K562 (cell line): ENCODE results near the gene GADD45G. TPM values are rescaled to one million over a fixed set of nuclear protein-coding genes. Genes with fewer than 3 reads are reported as not detected.

Experiments
- ATAC-seq: fragments of 200-7000 bp; cut with Tn5 transposase; 3 replicates; pipeline ENCODE4 v1.9.1; 2020; ENCODE audit warnings: moderate library complexity
- Bru-seq: library from RNA; stranded (reverse); fragments of 400-500 nt; gene quantifications from one replicate; lab custom pipeline; 2021; lab: Mats Ljungman, UMichigan
- BruChase-seq, 2 experiments: library from RNA; stranded (reverse); fragments of 400-500 nt; gene quantifications; one replicate each; lab custom pipeline; 2021; lab: Mats Ljungman, UMichigan
- BruUV-seq: library from RNA; stranded (reverse); fragments of 400-500 nt; replicated peaks from 2 replicates; lab custom pipeline; 2021; lab: Mats Ljungman, UMichigan
- CTCF ChIA-PET: fragments of 300-600 bp; formaldehyde crosslinking; extraction: SDS; loops from one replicate; lab custom pipeline; 2021; ENCODE audit warnings: low intra/inter-chr PET ratio; lab: Yijun Ruan, JAX
- POLR2A ChIA-PET: fragments of 300-600, 350-650 bp; sonication (Branson Sonifier 250); formaldehyde crosslinking; extraction: SDS; loops from one replicate; lab custom pipeline; 2021; ENCODE audit warnings: antibody characterized with exemption, inconsistent platforms; lab: Yijun Ruan, JAX
- DNase-seq, 4 experiments: peaks; one replicate each; pipeline versions ENCODE4 v3.0.0 to v3.0.0-alpha.2; 2011 to 2018; ENCODE audit warnings: low spot score in 3 of 4, mixed read lengths in 3 of 4; ENCODE audit errors: extremely low read depth in 1 of 4
- FAIRE-seq: peaks from 2 replicates; lab custom pipeline; 2011; peaks lifted over from hg19 to GRCh38; lab: Jason Lieb, UNC
- H2AFZ ChIP-seq: 2 replicates; pipeline ENCODE4 v1.6.0; 2011; ENCODE audit warnings: low read depth, low read length, control low read depth, inconsistent platforms
- H3K27ac ChIP-seq: fragments of 200-600 bp; 3 replicates; pipeline ENCODE4 v1.8.0; 2011; ENCODE audit warnings: low read depth, mild to moderate bottlenecking, control low read depth, inconsistent platforms, low read length, moderate library complexity, mixed read lengths; ENCODE audit errors: extremely low read depth
- H3K27me3 ChIP-seq, 2 experiments: fragments of 300-600 bp in 1 of 2; 2 replicates in 1 of 2; 3 replicates in 1 of 2; pipeline versions ENCODE4 v1.6.0 to v1.8.0; 2011; ENCODE audit warnings: inconsistent platforms in 2 of 2, low read length in 2 of 2, mild to moderate bottlenecking in 1 of 2, mixed read lengths in 1 of 2, moderate library complexity in 1 of 2; ENCODE audit not compliant: control insufficient read depth in 2 of 2, insufficient read depth in 2 of 2
- H3K36me3 ChIP-seq: fragments of 300-600 bp; 3 replicates; pipeline ENCODE4 v1.8.0; 2011; ENCODE audit warnings: mild to moderate bottlenecking, low read length, inconsistent platforms; ENCODE audit not compliant: control insufficient read depth, insufficient read depth
- H3K4me1 ChIP-seq, 2 experiments: fragments of 200-600 bp in 1 of 2; replicated peaks in 1 of 2; 2 replicates in 1 of 2; 3 replicates in 1 of 2; pipeline versions ENCODE4 v1.5.1 to v1.8.0; 2011; ENCODE audit warnings: inconsistent platforms in 2 of 2, low read length in 2 of 2, mild to moderate bottlenecking in 1 of 2, mixed read lengths in 1 of 2, moderate library complexity in 1 of 2; ENCODE audit not compliant: control insufficient read depth in 2 of 2, insufficient read depth in 2 of 2
- H3K4me2 ChIP-seq: 2 replicates; pipeline ENCODE4 v1.6.1; 2011; ENCODE audit warnings: low read length, control low read depth, inconsistent platforms, mixed read lengths; ENCODE audit not compliant: insufficient read depth
- H3K4me3 ChIP-seq: fragments of 200-600 bp; sonication (generic), shearing (Covaris generic); 2 replicates; pipeline ENCODE4 v1.5.1; 2016; ENCODE audit warnings: control low read depth, inconsistent platforms
- H3K79me2 ChIP-seq: fragments of 200-600 bp; 3 replicates; pipeline ENCODE4 v1.8.0; 2011; ENCODE audit warnings: low read length, inconsistent platforms; ENCODE audit not compliant: control insufficient read depth, insufficient read depth
- H3K9ac ChIP-seq, 2 experiments: 2 replicates each; pipeline versions ENCODE4 v1.6.0 to v1.6.1; 2011; ENCODE audit warnings: low read depth in 2 of 2, low read length in 2 of 2, control low read depth in 1 of 2, inconsistent platforms in 1 of 2, mild to moderate bottlenecking in 1 of 2, mixed read lengths in 1 of 2; ENCODE audit not compliant: insufficient read depth in 1 of 2
- H3K9me1 ChIP-seq: one replicate; pipeline ENCODE4 v1.6.0; 2011; ENCODE audit warnings: inconsistent platforms, mild to moderate bottlenecking, low read length, moderate library complexity; ENCODE audit not compliant: control insufficient read depth, insufficient read depth
- H3K9me3 ChIP-seq: replicated peaks from 2 replicates; pipeline ENCODE4 v1.5.1; 2011; ENCODE audit warnings: low read depth, low read length, inconsistent platforms; ENCODE audit not compliant: control insufficient read depth, insufficient read depth
- H4K20me1 ChIP-seq: replicated peaks from 2 replicates; pipeline ENCODE4 v1.6.1; 2011; ENCODE audit warnings: low read length, inconsistent platforms, mixed read lengths; ENCODE audit not compliant: control insufficient read depth, insufficient read depth
- CTBP1 ChIP-seq: fragments of 450-650 bp; IDR thresholded peaks from 2 replicates; pipeline ENCODE4 v1.6.1; 2016; ENCODE audit warnings: borderline replicate concordance
- GTF2A2 ChIP-seq: IDR thresholded peaks from 2 replicates; pipeline ENCODE4 v1.6.1; 2016; ENCODE audit warnings: mild to moderate bottlenecking, missing genetic modification characterization, missing compliant biosample characterization
- POLR2G ChIP-seq: fragments of 200-400 bp; formaldehyde crosslinking; IDR thresholded peaks from 2 replicates; pipeline ENCODE4 v1.6.1; 2017; ENCODE audit warnings: low read depth, mild to moderate bottlenecking, antibody characterized with exemption, low read length, moderate library complexity
- RFX5 ChIP-seq: IDR thresholded peaks from 2 replicates; pipeline ENCODE4 v1.6.1; 2011; ENCODE audit warnings: low read depth, mild to moderate bottlenecking, improper control_type of control experiment, low read length
- RHOXF2B ChIP-seq: fragments of 250-450 bp; sonication (Bioruptor Pico); conservative IDR thresholded peaks from 2 replicates; pipeline ENCODE4 v1.5.1; 2021
- SOX6 ChIP-seq: fragments of 450-650 bp; IDR thresholded peaks from 2 replicates; pipeline ENCODE4 v1.6.1; 2014; ENCODE audit warnings: mild to moderate bottlenecking
- TBP ChIP-seq: optimal IDR thresholded peaks from 2 replicates; pipeline ENCODE3; 2011; ENCODE audit warnings: low read depth, low read length, improper control_type of control experiment
- USF1 ChIP-seq: sonication (generic); formaldehyde crosslinking; IDR thresholded peaks from 2 replicates; pipeline ENCODE4 v1.9.0; 2022; ENCODE audit warnings: mild to moderate bottlenecking, missing genetic modification reagents
- ZBTB11 ChIP-seq, 3 experiments: fragments of 200-800 bp in 1 of 3; fragments of 250-450 bp in 1 of 3; fragments of 450-650 bp in 1 of 3; sonication (Bioruptor Pico) in 1 of 3; sonication (Bioruptor generic) in 1 of 3; formaldehyde crosslinking in 1 of 3; IDR thresholded peaks; 2 replicates each; pipeline versions ENCODE4 v1.6.1 to v1.8.0; 2016 to 2022; ENCODE audit warnings: mild to moderate bottlenecking in 2 of 3, missing genetic modification characterization in 2 of 3, missing compliant biosample characterization in 1 of 3, moderate library complexity in 1 of 3
- whole genome bisulfite sequencing: fragments of 100-300 bp; shearing (Covaris generic); methylation state at CpG from one replicate; pipeline ENCODE4 v1.1.6; 2016; ENCODE audit warnings: low coverage, mixed read lengths; ENCODE audit not compliant: insufficient coverage; ENCODE audit errors: missing lambda C conversion rate; 5-methylcytosine and 5-hydroxymethylcytosine counted together
- in situ Hi-C: fragments of 300-500 bp; cut with MboI; formaldehyde crosslinking; loops from 4 replicates; pipeline ENCODE4 v1.15.0; 2018; ENCODE audit warnings: inconsistent platforms, mixed read lengths
- intact Hi-C: fragments of 100-400 bp; cut with micrococcal nuclease; formaldehyde crosslinking; loops from 2 replicates; pipeline ENCODE4 v1.14.2; 2022
- long read RNA-seq, 3 experiments: library from polyadenylated mRNA in 2 of 3; library from RNA in 1 of 3; unstranded in 2 of 3; stranded (forward) in 1 of 3; transcript quantifications; one replicate each; pipeline ENCODE4 v2.0.0, GENCODE V29; 2019 to 2022
- polyA minus RNA-seq, 3 experiments: library from RNA; depleted of rRNA, polyadenylated mRNA; stranded (reverse); fragments of >200 nt; gene quantifications; 2 replicates each; pipeline ENCODE4 v1.2.3, GENCODE V29; 2011
- polyA plus RNA-seq, 8 experiments: library from polyadenylated mRNA; depleted of rRNA in 4 of 8; stranded (reverse) in 5 of 8; unstranded in 3 of 8; fragments of >200 nt; fragmentation: Nextera tagmentation in 2 of 8; fragmentation: Illumina TruSeq in 1 of 8; extraction: Ambion mirVana in 2 of 8; extraction: Trizol in 1 of 8; gene quantifications; 2 replicates each; pipeline versions ENCODE4 v1.2.1 to v1.2.3, GENCODE V29; 2011 to 2014; ENCODE audit warnings: inconsistent platforms in 1 of 8, missing spikeins in 1 of 8
- total RNA-seq, 7 experiments: library from RNA; depleted of rRNA in 6 of 7; stranded (reverse); fragments of >200 nt in 6 of 7; fragmentation: Illumina TruSeq in 2 of 7; extraction: Trizol in 2 of 7; gene quantifications; 2 replicates each; pipeline versions ENCODE4 v1.2.1 to v1.2.3, GENCODE V29; 2011 to 2021; ENCODE audit warnings: low replicate concordance in 1 of 7
- TF ChIP-seq, protein P1 (sequence below): sonication (generic); formaldehyde crosslinking; IDR thresholded peaks from 2 replicates; pipeline ENCODE4 v1.8.0; 2022; ENCODE audit warnings: missing genetic modification reagents, mild to moderate bottlenecking, moderate library complexity, borderline replicate concordance

The GADD45G gene, protein sequence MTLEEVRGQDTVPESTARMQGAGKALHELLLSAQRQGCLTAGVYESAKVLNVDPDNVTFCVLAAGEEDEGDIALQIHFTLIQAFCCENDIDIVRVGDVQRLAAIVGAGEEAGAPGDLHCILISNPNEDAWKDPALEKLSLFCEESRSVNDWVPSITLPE
- total RNA-seq (2011; cell fraction: chromatin; rRNA removed; ENCODE audit: low replicate concordance): not detected in 2 replicates
- total RNA-seq (2011; cell fraction: nucleolus; rRNA removed): 0.39 TPM in 1 of 2 replicates, not detected in the other
- total RNA-seq (2011; cell fraction: nucleoplasm; rRNA removed): not detected in 2 replicates
- total RNA-seq (2014; rRNA removed): 0.33 TPM in 1 of 2 replicates, not detected in the other
- not detected in 2 replicates for total RNA-seq (2014; rRNA removed; fragmentation: Illumina TruSeq; extraction: Trizol)
- not detected in 2 replicates for total RNA-seq (2015; rRNA removed; fragmentation: Illumina TruSeq; extraction: Trizol)
- 0.20 TPM in 1 of 2 replicates, not detected in the other for total RNA-seq (2021)
- 0.12 TPM in 1 of 2 replicates, not detected in the other for polyA plus RNA-seq (2011; rRNA removed)
- polyA plus RNA-seq (2011; cell fraction: cytosol; rRNA removed): not detected in 2 replicates
- polyA plus RNA-seq (2011; cell fraction: nucleus; rRNA removed): 0.11 TPM in 1 of 2 replicates, not detected in the other
- polyA plus RNA-seq (2012): 0.08 and 0.82 TPM in 2 replicates
- polyA plus RNA-seq (2014; fragmentation: Illumina TruSeq; extraction: Trizol): not detected in 2 replicates
- not detected for polyA plus RNA-seq (2014; fragmentation: Nextera tagmentation; extraction: Ambion mirVana)
- polyA plus RNA-seq (2014; rRNA removed): 0.34 TPM in 1 of 2 replicates, not detected in the other
- polyA minus RNA-seq (2011; rRNA and poly(A)+ RNA removed): not detected in 2 replicates
- polyA minus RNA-seq (2011; cell fraction: cytosol; rRNA and poly(A)+ RNA removed): not detected in 2 replicates
- polyA minus RNA-seq (2011; cell fraction: nucleus; rRNA and poly(A)+ RNA removed): not detected in 2 replicates
- Bru-seq, nascent RNA: percentile 35 among the genes with signal in this experiment
- BruChase-seq, experiment 1, labeled RNA remaining after a 2-hour chase: percentile 33 among the genes with signal in this experiment
- percentile 34 among the genes with signal in this experiment for BruChase-seq, experiment 2, labeled RNA remaining after a 6-hour chase
- long read RNA-seq, experiment 1: 0 reads
- long read RNA-seq, experiment 2: 0 reads
- long read RNA-seq, experiment 3: 0 reads

- no peaks in the 10 kb centered on the region for H3K9me3 ChIP-seq
- no peaks in the 10 kb centered on the region for H3K79me2 ChIP-seq
- in situ Hi-C loops (loop anchor here (5.0 kb wide), 1 partner anchor 497 kb away; no protein-coding TSS in a partner anchor), intact Hi-C loops (loop anchor here (10.0 kb wide), 2 partner anchors 60 to 130 kb away; no protein-coding TSS in a partner anchor)
- DNase-seq (peak; percentile 52 to 70 (median 62)), ATAC-seq (peak; percentile 66), FAIRE-seq (no peak)
- no peaks in the 10 kb centered on the region for H3K9me1 ChIP-seq
- H3K27ac ChIP-seq: no peak within 1 kb of the TSS; the same call in 2 of the 3 replicates
- H3K4me1 ChIP-seq: peaks cover 10 to 31% of the 10 kb centered on the region in 2 experiments; a peak in 4 of 5 replicates
- peak within 1 kb of the TSS; percentile 7 to 41; a peak in 3 of 4 replicates for H3K9ac ChIP-seq
- H3K4me2 ChIP-seq: peak within 1 kb of the TSS; percentile 68; the same call in 1 of the 2 replicates
- no peak within 1 kb of the TSS for H3K4me3 ChIP-seq
- 39% methylated on average over 17 of the region's 63 CpGs for WGBS
- H4K20me1 ChIP-seq: 0 out of 2 replicates have a peak, but pooled peaks cover 3% of the 10 kb centered on the region
- CTCF ChIA-PET: no interaction called here
- BruUV-seq: no TSS peak
- peak within 1 kb of the TSS; percentile 53; the same call in 1 of the 2 replicates for H2AFZ ChIP-seq
- no peaks in the 10 kb centered on the region; a peak in 1 of 5 replicates for H3K27me3 ChIP-seq
- POLR2A ChIA-PET: no interaction called here
- H3K36me3 ChIP-seq: no peaks in the 10 kb centered on the region
- TF ChIP-seq CTBP1: 0 out of 2 replicates have a peak, but pooled peaks have one; percentile 34
- peak; percentile 96 for TF ChIP-seq SOX6
- TF ChIP-seq TBP: peak; percentile 79
- peak; percentile 88 for TF ChIP-seq POLR2G
- TF ChIP-seq, protein P1, sequence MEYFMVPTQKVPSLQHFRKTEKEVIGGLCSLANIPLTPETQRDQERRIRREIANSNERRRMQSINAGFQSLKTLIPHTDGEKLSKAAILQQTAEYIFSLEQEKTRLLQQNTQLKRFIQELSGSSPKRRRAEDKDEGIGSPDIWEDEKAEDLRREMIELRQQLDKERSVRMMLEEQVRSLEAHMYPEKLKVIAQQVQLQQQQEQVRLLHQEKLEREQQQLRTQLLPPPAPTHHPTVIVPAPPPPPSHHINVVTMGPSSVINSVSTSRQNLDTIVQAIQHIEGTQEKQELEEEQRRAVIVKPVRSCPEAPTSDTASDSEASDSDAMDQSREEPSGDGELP (CRISPR knock-in tag): peak; percentile 96
- peak; percentile 81; the same call in 1 of the 2 replicates for TF ChIP-seq GTF2A2 (tag)
- TF ChIP-seq USF1 (CRISPR knock-in tag): peak; percentile 65
- peak; percentile 49; the same call in 1 of the 2 replicates for TF ChIP-seq RFX5
- no peak for TF ChIP-seq ZBTB11 (CRISPR knock-in tag; IDR thresholded peaks at IDR 0.05)
- no peak for TF ChIP-seq RHOXF2B
Measured at GRCh38 chr9:89604729-89605464, at the start of gene GADD45G. Gene GADD45G (plus strand): TSS chr9:89605012. CDS start chr9:89605122, 110 bp downstream.
